ENCODE data around the gene ANGEL2.
"Not testable (repeated sequence)": the region's sequence is repeated elsewhere in the genome, so short reads cannot be mapped to it uniquely, and the experiment has no call there.

ANGEL2 gene

DNA sequence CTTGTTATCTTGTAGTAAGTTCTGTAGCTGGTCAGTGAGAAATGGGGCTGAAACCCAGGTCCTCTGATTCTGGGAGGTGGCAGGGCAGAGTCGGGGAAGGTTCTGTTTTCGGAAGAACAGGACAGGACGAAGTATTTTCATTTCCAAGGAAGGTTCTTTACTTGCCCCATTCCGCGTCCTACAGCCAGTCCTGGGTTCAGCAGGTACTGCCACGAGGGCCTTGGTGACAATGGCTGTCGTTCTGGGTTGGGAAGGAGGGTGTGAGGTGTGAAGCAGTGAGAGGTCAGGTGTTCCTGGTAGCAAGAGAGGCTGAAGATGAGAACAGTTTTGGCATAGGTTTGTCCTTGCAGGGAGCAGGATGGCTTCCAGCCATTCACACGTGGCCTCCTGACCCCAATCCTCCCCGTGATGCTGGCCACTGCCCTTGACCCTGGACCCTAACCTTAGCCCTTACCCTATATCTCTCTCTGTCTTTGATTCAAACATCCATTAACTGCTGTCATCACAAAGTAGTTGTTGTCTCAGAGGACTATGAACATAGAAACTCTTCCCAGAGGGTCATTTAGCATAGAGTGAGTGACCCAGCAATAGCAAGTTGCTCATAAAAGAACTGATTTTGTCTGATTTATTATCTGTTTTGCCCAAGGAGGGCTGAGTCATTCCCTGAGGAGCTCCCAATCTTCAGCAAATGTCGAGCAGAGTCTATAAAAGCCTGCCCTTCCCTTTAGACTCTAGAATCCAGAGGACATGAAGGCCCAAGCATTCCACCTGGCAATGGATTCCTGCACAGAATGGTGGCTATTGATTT, 40.4 kb downstream of the ANGEL2 start:
- Histone ChIP-seq H3K27ac (ENCODE audit: low read length) (no peak overlapping the region), H3K36me3 (ENCODE audit: control insufficient read depth, insufficient read depth, low read length) (peaks cover 70% of the 10 kb centered on the region), H3K4me3 (ENCODE audit: low read length) (no peak overlapping the region), H3K4me1 (ENCODE audit: control insufficient read depth, insufficient read depth, low read length) (0 out of 2 replicates have a peak, but pooled peaks cover 1% of the 10 kb centered on the region), H3K27me3 (ENCODE audit: control insufficient read depth, insufficient read depth, low read length) (no peaks in the 10 kb centered on the region), H3K9me3 (ENCODE audit: control insufficient read depth, insufficient read depth, low read length) (no peaks in the 10 kb centered on the region)
- DNase-seq (ENCODE audit: low read depth, low spot score) = no peak
- WGBS (ENCODE audit: insufficient coverage, insufficient read length) = no CpG with 5 or more reads among the region's 10 CpGs

DNA sequence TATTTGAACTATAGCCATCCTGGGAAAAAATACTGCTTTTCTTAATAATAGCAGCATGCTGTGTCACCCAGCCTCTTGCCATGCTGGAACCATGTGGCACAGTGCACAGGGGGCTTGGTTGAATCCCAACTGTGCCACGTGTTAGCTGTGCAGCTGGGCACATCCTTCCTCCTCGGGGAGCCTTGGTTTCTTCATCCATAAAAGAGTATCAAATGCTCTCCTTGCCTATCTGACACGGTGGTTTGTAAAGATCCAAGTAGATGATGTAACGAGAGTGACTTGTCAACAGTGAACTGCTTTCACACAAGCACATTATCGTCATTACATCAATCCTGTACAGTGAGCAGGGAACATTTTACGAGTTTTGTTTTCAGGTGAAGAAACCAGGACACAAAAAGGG, 41.0 kb downstream of the ANGEL2 start:
- Histone ChIP-seq H3K27ac (ENCODE audit: low read length) (no peak overlapping the region), H3K4me3 (ENCODE audit: low read length) (no peak overlapping the region), H3K36me3 (ENCODE audit: control insufficient read depth, insufficient read depth, low read length) (peaks cover 75% of the 10 kb centered on the region), H3K9me3 (ENCODE audit: control insufficient read depth, insufficient read depth, low read length) (no peaks in the 10 kb centered on the region), H3K27me3 (ENCODE audit: control insufficient read depth, insufficient read depth, low read length) (no peaks in the 10 kb centered on the region), H3K4me1 (ENCODE audit: control insufficient read depth, insufficient read depth, low read length) (0 out of 2 replicates have a peak, but pooled peaks cover 1% of the 10 kb centered on the region)
- WGBS (ENCODE audit: insufficient coverage, insufficient read length) = no CpG with 5 or more reads among the region's 6 CpGs
- no peak for DNase-seq (ENCODE audit: low read depth, low spot score)

DNA sequence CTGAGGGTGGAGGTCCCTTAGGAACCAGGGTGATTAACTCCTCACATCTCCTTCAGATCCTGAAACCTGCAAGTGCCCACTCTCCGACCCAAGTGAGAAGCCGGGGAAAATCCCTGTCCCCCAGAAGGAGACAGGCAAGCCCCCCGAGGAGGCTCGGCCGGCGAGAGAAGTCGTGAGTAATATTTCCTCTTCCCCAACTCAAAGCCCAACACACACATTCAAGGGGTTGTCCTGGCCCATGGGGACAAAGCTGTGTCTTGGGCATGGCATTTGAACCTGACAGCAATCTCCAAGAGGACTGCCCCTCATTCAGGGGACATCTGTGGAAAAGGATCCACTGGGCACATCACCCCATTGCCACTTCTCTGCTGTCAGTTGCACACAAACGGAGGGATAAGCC, 41.8 kb downstream of the ANGEL2 start:
- Histone ChIP-seq H3K4me3 (ENCODE audit: low read length) (no peak overlapping the region), H3K27me3 (ENCODE audit: control insufficient read depth, insufficient read depth, low read length) (no peaks in the 10 kb centered on the region), H3K27ac (ENCODE audit: low read length) (no peak overlapping the region), H3K9me3 (ENCODE audit: control insufficient read depth, insufficient read depth, low read length) (no peaks in the 10 kb centered on the region), H3K36me3 (ENCODE audit: control insufficient read depth, insufficient read depth, low read length) (peaks cover 71% of the 10 kb centered on the region), H3K4me1 (ENCODE audit: control insufficient read depth, insufficient read depth, low read length) (0 out of 2 replicates have a peak, but pooled peaks cover 1% of the 10 kb centered on the region)
- no CpG with 5 or more reads among the region's 8 CpGs for WGBS (ENCODE audit: insufficient coverage, insufficient read length)
- DNase-seq (ENCODE audit: low read depth, low spot score) = no peak

DNA sequence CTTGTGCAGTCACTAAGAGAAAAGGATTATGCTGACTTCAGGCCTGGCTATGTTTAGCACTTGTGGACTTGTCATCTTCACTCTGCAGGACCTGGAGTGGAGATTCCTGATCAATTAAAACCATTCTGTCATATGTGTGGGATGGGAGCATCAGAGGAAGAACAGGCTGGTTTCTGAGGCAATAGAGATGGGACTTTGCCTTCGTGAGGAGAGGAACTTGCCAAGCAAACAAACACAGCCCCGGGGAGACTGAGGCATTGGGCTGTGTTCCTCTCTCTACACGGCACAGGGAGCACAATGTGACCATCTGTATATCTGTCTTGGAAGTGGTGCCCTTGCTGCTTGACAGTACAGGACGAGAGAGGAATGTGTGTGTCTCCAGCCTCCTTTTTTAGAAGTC, 42.2 kb downstream of the ANGEL2 start:
- Histone ChIP-seq H3K36me3 (ENCODE audit: control insufficient read depth, insufficient read depth, low read length) (peaks cover 75% of the 10 kb centered on the region), H3K4me1 (ENCODE audit: control insufficient read depth, insufficient read depth, low read length) (0 out of 2 replicates have a peak, but pooled peaks cover 1% of the 10 kb centered on the region), H3K27me3 (ENCODE audit: control insufficient read depth, insufficient read depth, low read length) (no peaks in the 10 kb centered on the region), H3K27ac (ENCODE audit: low read length) (no peak overlapping the region), H3K4me3 (ENCODE audit: low read length) (no peak overlapping the region), H3K9me3 (ENCODE audit: control insufficient read depth, insufficient read depth, low read length) (no peaks in the 10 kb centered on the region)
- no peak for DNase-seq (ENCODE audit: low read depth, low spot score)
- WGBS (ENCODE audit: insufficient coverage, insufficient read length) = no CpG with 5 or more reads among the region's 4 CpGs

DNA sequence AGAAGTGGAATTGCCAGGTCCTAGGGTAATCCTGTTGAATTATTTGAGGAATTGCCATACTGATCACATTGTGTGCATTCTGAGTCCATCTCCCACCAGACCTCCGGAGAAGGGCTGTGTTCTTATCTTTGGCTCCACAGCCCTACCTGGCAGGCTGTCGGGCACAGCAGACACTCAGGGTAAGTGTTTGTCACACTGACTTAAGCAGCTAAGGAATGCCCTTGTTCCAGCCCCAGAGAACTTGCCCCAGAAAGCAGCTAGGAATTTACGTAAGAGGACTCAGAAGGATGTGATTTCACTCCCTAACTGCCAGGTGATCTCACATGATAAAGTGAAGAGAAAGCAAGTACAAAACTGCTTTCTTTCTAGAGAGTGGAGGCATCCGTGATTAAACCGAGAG, 44.4 kb downstream of the ANGEL2 start:
- Histone ChIP-seq H3K36me3 (ENCODE audit: control insufficient read depth, insufficient read depth, low read length) (peaks cover 64% of the 10 kb centered on the region), H3K27ac (ENCODE audit: low read length) (no peak overlapping the region), H3K4me3 (ENCODE audit: low read length) (no peak overlapping the region), H3K9me3 (ENCODE audit: control insufficient read depth, insufficient read depth, low read length) (no peaks in the 10 kb centered on the region), H3K4me1 (ENCODE audit: control insufficient read depth, insufficient read depth, low read length) (peaks cover 2% of the 10 kb centered on the region; the same call in 1 of the 2 replicates), H3K27me3 (ENCODE audit: control insufficient read depth, insufficient read depth, low read length) (no peaks in the 10 kb centered on the region)
- no peak for DNase-seq (ENCODE audit: low read depth, low spot score)
- WGBS (ENCODE audit: insufficient coverage, insufficient read length) = no CpG with 5 or more reads among the region's 5 CpGs

DNA sequence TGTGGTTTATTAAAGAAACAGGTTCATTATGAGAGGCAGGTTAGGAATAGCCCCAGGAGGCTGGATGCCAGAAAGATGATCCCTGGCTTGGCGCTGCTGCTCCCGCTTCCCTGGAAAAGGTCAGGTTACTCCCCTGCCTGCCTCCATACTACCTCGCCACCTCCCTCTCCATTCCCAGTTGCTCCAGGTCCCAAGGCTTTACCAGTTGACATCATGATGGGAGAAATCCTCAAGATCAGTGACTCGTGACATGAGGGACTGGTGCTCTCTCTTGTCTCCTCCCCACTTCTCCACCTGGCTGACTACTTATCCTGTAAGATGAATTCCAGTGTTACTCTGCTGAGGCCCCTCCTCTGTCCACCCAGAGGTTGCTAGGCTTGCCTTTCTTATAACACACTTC, 45.6 kb downstream of the ANGEL2 start:
- Histone ChIP-seq H3K27me3 (ENCODE audit: control insufficient read depth, insufficient read depth, low read length) (no peaks in the 10 kb centered on the region), H3K27ac (ENCODE audit: low read length) (no peak overlapping the region), H3K4me3 (ENCODE audit: low read length) (no peak overlapping the region), H3K36me3 (ENCODE audit: control insufficient read depth, insufficient read depth, low read length) (peaks cover 60% of the 10 kb centered on the region), H3K9me3 (ENCODE audit: control insufficient read depth, insufficient read depth, low read length) (no peaks in the 10 kb centered on the region), H3K4me1 (ENCODE audit: control insufficient read depth, insufficient read depth, low read length) (peaks cover 2% of the 10 kb centered on the region; the same call in 1 of the 2 replicates)
- WGBS (ENCODE audit: insufficient coverage, insufficient read length) = no CpG with 5 or more reads among the region's 4 CpGs
- DNase-seq (ENCODE audit: low read depth, low spot score) = no peak

DNA sequence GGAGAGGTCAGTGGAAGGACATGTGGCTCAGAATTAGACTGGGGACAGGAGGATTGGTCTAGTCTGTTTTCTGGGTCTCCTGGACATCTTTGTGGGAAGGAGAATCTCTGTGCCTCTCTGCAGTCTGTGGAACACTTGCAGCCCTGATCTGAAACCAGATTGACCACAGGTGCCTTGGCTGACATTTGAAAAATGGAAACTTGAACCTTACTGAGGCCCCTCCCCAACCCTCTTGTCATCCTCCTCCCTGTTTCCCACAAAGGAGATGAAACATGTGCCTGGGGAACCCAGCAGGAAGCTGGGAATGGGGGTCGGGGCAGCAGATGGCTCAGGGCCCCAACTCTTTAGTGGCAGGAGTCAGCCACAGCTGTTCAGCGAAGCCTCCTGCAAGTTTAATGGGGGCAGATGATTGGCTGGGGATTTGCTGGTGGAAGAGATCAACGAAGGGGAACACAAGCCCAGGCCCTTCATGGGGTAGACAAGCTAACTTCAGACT, 47.3 kb downstream of the ANGEL2 start:
- no CpG with 5 or more reads among the region's 3 CpGs for WGBS (ENCODE audit: insufficient coverage, insufficient read length)
- Histone ChIP-seq H3K9me3 (ENCODE audit: control insufficient read depth, insufficient read depth, low read length) (no peaks in the 10 kb centered on the region), H3K4me1 (ENCODE audit: control insufficient read depth, insufficient read depth, low read length) (peaks cover 2% of the 10 kb centered on the region; the same call in 1 of the 2 replicates), H3K36me3 (ENCODE audit: control insufficient read depth, insufficient read depth, low read length) (peaks cover 49% of the 10 kb centered on the region), H3K4me3 (ENCODE audit: low read length) (no peak overlapping the region), H3K27ac (ENCODE audit: low read length) (no peak overlapping the region), H3K27me3 (ENCODE audit: control insufficient read depth, insufficient read depth, low read length) (no peaks in the 10 kb centered on the region)
- DNase-seq (ENCODE audit: low read depth, low spot score) = no peak

DNA sequence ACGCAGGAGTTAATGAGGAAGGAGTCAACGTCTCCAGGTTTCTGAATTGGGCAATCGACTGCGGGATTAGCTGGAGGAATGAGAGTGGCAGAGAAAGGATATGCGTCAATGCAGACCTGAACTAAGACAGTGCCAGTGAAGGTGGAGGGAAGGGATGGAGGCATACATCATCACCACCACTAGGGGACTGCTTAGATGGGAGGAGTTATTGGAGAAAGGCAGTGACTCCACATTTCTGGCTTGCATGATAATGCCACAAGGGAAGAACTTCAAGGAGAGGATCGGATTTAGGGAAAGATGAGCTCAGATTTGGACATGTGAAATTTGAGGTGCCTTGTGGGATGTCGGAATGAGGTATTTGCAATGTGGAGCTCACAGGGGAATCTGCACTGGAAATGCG, 47.9 kb downstream of the ANGEL2 start:
- H3K9me3 ChIP-seq (ENCODE audit: control insufficient read depth, insufficient read depth, low read length) = no peaks in the 10 kb centered on the region
- no peaks in the 10 kb centered on the region for H3K27me3 ChIP-seq (ENCODE audit: control insufficient read depth, insufficient read depth, low read length)
- peaks cover 2% of the 10 kb centered on the region; the same call in 1 of the 2 replicates for H3K4me1 ChIP-seq (ENCODE audit: control insufficient read depth, insufficient read depth, low read length)
- no peak overlapping the region for H3K4me3 ChIP-seq (ENCODE audit: low read length)
- H3K36me3 ChIP-seq (ENCODE audit: control insufficient read depth, insufficient read depth, low read length) = peaks cover 52% of the 10 kb centered on the region
- no peak overlapping the region for H3K27ac ChIP-seq (ENCODE audit: low read length)
- WGBS (ENCODE audit: insufficient coverage, insufficient read length) = no CpG with 5 or more reads among the region's 8 CpGs
- peak; percentile 48 for DNase-seq (ENCODE audit: low read depth, low spot score)

DNA sequence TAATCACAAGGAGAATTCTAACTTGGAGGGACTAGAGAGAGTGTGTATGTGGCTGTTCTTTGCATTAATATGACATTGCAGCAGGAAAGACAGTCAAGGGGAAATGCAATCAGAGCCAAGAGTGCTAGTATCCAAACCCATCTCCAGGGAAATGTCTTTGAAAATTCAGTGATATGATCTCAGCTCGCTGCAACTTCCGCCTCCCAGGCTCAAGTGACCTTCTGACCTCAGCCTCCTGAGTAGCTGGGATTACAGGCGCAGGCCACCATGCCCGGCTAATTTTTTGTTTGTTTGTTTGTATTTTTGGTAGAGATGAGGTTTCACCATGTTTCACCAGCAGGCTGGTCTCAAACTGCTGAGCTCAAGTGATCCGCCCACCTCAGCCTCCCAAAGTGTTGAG, 49.1 kb downstream of the ANGEL2 start:
- no CpG with 5 or more reads among the region's 5 CpGs for WGBS (ENCODE audit: insufficient coverage, insufficient read length)
- peaks cover 2% of the 10 kb centered on the region; the same call in 1 of the 2 replicates for H3K4me1 ChIP-seq (ENCODE audit: control insufficient read depth, insufficient read depth, low read length)

DNA sequence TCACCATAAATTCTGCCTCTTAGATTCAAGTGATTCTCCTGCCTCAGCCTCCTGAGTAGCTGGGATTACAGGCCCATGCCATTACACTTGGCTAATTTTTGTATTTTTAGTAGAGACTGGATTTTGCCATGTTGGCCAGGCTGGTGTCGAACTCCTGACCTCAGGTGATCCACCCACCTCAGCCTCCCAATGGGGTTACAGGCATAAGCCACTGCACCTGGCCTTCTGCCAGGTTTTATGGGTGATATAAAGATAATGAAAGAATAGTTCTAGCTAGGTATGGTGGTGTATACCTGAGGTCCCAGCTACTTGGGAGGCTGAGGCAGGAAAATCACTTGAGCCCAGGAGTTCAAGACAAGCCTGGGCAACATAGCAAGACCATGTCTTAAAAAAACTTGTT, 50.7 kb downstream of the ANGEL2 start:
- H3K36me3 ChIP-seq (ENCODE audit: control insufficient read depth, insufficient read depth, low read length) = peaks cover 56% of the 10 kb centered on the region
- not testable (repeated sequence) for H3K4me3 ChIP-seq (ENCODE audit: low read length); H3K27me3 ChIP-seq (ENCODE audit: control insufficient read depth, insufficient read depth, low read length); H3K9me3 ChIP-seq (ENCODE audit: control insufficient read depth, insufficient read depth, low read length); DNase-seq (ENCODE audit: low read depth, low spot score); H3K4me1 ChIP-seq (ENCODE audit: control insufficient read depth, insufficient read depth, low read length); H3K27ac ChIP-seq (ENCODE audit: low read length)
- no CpG with 5 or more reads among the region's 1 CpG for WGBS (ENCODE audit: insufficient coverage, insufficient read length)

More for the DNA sequence above, 49.1 kb downstream of the ANGEL2 start:
- Histone ChIP-seq H3K27me3 (ENCODE audit: control insufficient read depth, insufficient read depth, low read length) (no peaks in the 10 kb centered on the region), H3K9me3 (ENCODE audit: control insufficient read depth, insufficient read depth, low read length) (no peaks in the 10 kb centered on the region), H3K4me3 (ENCODE audit: low read length) (no peak overlapping the region), H3K27ac (ENCODE audit: low read length) (no peak overlapping the region), H3K36me3 (ENCODE audit: control insufficient read depth, insufficient read depth, low read length) (peaks cover 53% of the 10 kb centered on the region)
- DNase-seq (ENCODE audit: low read depth, low spot score) = no peak

Data from iPS DF 6.9 (cell line).